Nephron progenitor cell (in vitro differentiated cells): ENCODE data around the gene CPSF3.

ENCODE experiments used
- DNase-seq: peaks from one replicate; pipeline ENCODE4 v3.0.0; 2021
- H3K27ac Mint-ChIP-seq: 2 replicates; pipeline ENCODE4 v1.8.0; 2021; ENCODE audit warnings: mild to moderate bottlenecking, moderate library complexity, mixed read lengths
- H3K27me3 Mint-ChIP-seq: 2 replicates; pipeline ENCODE4 v1.8.0; 2021; ENCODE audit warnings: mild to moderate bottlenecking, low read depth, mixed read lengths; ENCODE audit not compliant: poor library complexity
- H3K36me3 Mint-ChIP-seq: 2 replicates; pipeline ENCODE4 v1.8.0; 2021; ENCODE audit warnings: low read depth, mixed read lengths
- H3K4me1 Mint-ChIP-seq: 2 replicates; pipeline ENCODE4 v1.8.0; 2021; ENCODE audit warnings: mixed read lengths
- H3K4me3 Mint-ChIP-seq: 2 replicates; pipeline ENCODE4 v1.8.0; 2021; ENCODE audit warnings: mild to moderate bottlenecking, moderate library complexity, mixed read lengths
- H3K9me3 Mint-ChIP-seq: 2 replicates; pipeline ENCODE4 v1.8.0; 2021; ENCODE audit warnings: mild to moderate bottlenecking, moderate library complexity, mixed read lengths
- CTCF ChIP-seq: fragments of 200-600 bp; sonication (generic); IDR thresholded peaks from 2 replicates; pipeline ENCODE4 v1.5.0; 2021; ENCODE audit warnings: antibody characterized with exemption

Gene CPSF3

GRCh38 chr2:9478526-9478925 lies 55.1 kb downstream of the CPSF3 start:
- Mint-ChIP-seq H3K36me3 (peaks cover 34% of the 10 kb centered on the region), H3K4me3 (no peak overlapping the region), H3K9me3 (no peaks in the 10 kb centered on the region), H3K4me1 (peaks cover 14% of the 10 kb centered on the region), H3K27ac (no peak overlapping the region), H3K27me3 (peaks cover 4% of the 10 kb centered on the region)
- no peak for TF ChIP-seq CTCF
- no peak for DNase-seq

- TF ChIP-seq CTCF, result no peak
- peaks cover 14% of the 10 kb centered on the region for H3K4me1 Mint-ChIP-seq
- peaks cover 4% of the 10 kb centered on the region for H3K27me3 Mint-ChIP-seq
- DNase-seq, result no peak
- no peaks in the 10 kb centered on the region for H3K9me3 Mint-ChIP-seq
- H3K36me3 Mint-ChIP-seq, result peaks cover 38% of the 10 kb centered on the region
- H3K4me3 Mint-ChIP-seq, result no peak overlapping the region
- no peak overlapping the region for H3K27ac Mint-ChIP-seq
Measured at GRCh38 chr2:9480157-9480556, 56.7 kb downstream of the CPSF3 start.

- H3K4me1 Mint-ChIP-seq, result no peaks in the 10 kb centered on the region
- peak overlapping the region; percentile 82 for H3K27ac Mint-ChIP-seq
- TF ChIP-seq CTCF, result no peak
- no peaks in the 10 kb centered on the region for H3K27me3 Mint-ChIP-seq
- DNase-seq, result no peak
- H3K9me3 Mint-ChIP-seq, result no peaks in the 10 kb centered on the region
- no peak overlapping the region for H3K4me3 Mint-ChIP-seq
- H3K36me3 Mint-ChIP-seq, result peaks cover 50% of the 10 kb centered on the region
Measured at GRCh38 chr2:9483107-9483506, 59.7 kb downstream of the CPSF3 start.

GRCh38 chr2:9484533-9484932 lies 61.1 kb downstream of the CPSF3 start:
- H3K27me3 Mint-ChIP-seq, result no peaks in the 10 kb centered on the region
- TF ChIP-seq CTCF, result no peak
- no peaks in the 10 kb centered on the region for H3K4me1 Mint-ChIP-seq
- DNase-seq, result no peak
- no peaks in the 10 kb centered on the region for H3K9me3 Mint-ChIP-seq
- H3K27ac Mint-ChIP-seq, result peak overlapping the region; percentile 87
- peaks cover 57% of the 10 kb centered on the region for H3K36me3 Mint-ChIP-seq
- no peak overlapping the region for H3K4me3 Mint-ChIP-seq

- H3K4me1 Mint-ChIP-seq, result no peaks in the 10 kb centered on the region
- H3K4me3 Mint-ChIP-seq, result no peak overlapping the region
- H3K27me3 Mint-ChIP-seq, result no peaks in the 10 kb centered on the region
- DNase-seq, result no peak
- H3K36me3 Mint-ChIP-seq, result peaks cover 70% of the 10 kb centered on the region
- no peak for TF ChIP-seq CTCF
- peak overlapping the region; percentile 19 for H3K27ac Mint-ChIP-seq
- H3K9me3 Mint-ChIP-seq, result no peaks in the 10 kb centered on the region
Measured at GRCh38 chr2:9488583-9489547, 65.4 kb downstream of the CPSF3 start.

GRCh38 chr2:9490789-9491188 lies 67.3 kb downstream of the CPSF3 start:
- H3K27me3 Mint-ChIP-seq, result no peaks in the 10 kb centered on the region
- no peak for TF ChIP-seq CTCF
- H3K36me3 Mint-ChIP-seq, result peaks cover 72% of the 10 kb centered on the region
- DNase-seq, result no peak
- H3K27ac Mint-ChIP-seq, result no peak overlapping the region
- no peak overlapping the region for H3K4me3 Mint-ChIP-seq
- H3K9me3 Mint-ChIP-seq, result no peaks in the 10 kb centered on the region
- no peaks in the 10 kb centered on the region for H3K4me1 Mint-ChIP-seq
